Testis (tissue), 3 donors: ENCODE measurements around the gene CEP83. TPM values are rescaled to one million over a fixed set of nuclear protein-coding genes. Genes with fewer than 3 reads are reported as not detected.
"Not testable (repeated sequence)": the region's sequence is repeated elsewhere in the genome, so short reads cannot be mapped to it uniquely, and the experiment has no call there.

Source experiments
- DNase-seq: peaks from one replicate; pipeline ENCODE4 v3.0.0-alpha.2; 2019
- H3K27ac ChIP-seq, 2 donors: fragments of 200-600 bp; sonication (generic); one replicate each; pipeline ENCODE4 v1.5.1; 2019
- H3K27me3 ChIP-seq: fragments of 200-600 bp; sonication (generic); one replicate; pipeline ENCODE4 v1.5.1; 2019
- H3K36me3 ChIP-seq: fragments of 200-600 bp; sonication (generic); one replicate; pipeline ENCODE4 v1.5.1; 2017; ENCODE audit warnings: low read depth; ENCODE audit errors: missing control alignments
- H3K4me1 ChIP-seq: fragments of 200-600 bp; sonication (generic); one replicate; pipeline ENCODE4 v1.5.1; 2019
- H3K4me3 ChIP-seq, 2 donors: fragments of 200-600 bp; sonication (generic); one replicate each; pipeline ENCODE4 v1.5.1; 2017 to 2019
- H3K9me3 ChIP-seq: fragments of 200-600 bp; sonication (generic); one replicate; pipeline ENCODE4 v1.5.1; 2017
- CTCF ChIP-seq, 3 experiments: fragments of 450-650 bp in 2 of 3; fragments of 200-600 bp in 1 of 3; sonication (generic) in 1 of 3; IDR thresholded peaks; one replicate each; pipeline ENCODE4 v1.5.1; 2016 to 2019; ENCODE audit warnings: antibody characterized with exemption in 3 of 3, mild to moderate bottlenecking in 2 of 3, moderate library complexity in 1 of 3
- POLR2A ChIP-seq: fragments of 450-650 bp; IDR thresholded peaks from one replicate; pipeline ENCODE4 v1.6.1; 2017; ENCODE audit warnings: antibody characterized with exemption, mild to moderate bottlenecking, moderate library complexity
- WGBS, 2 donors: methylation state at CpG; one replicate each; pipeline ENCODE4 v1.1.5; 2018; 5-methylcytosine and 5-hydroxymethylcytosine counted together
- intact Hi-C: fragments of 100-400 bp; cut with DNase I; formaldehyde crosslinking; loops from one replicate; pipeline ENCODE4 v1.15.1; 2023; ENCODE audit warnings: low total_unique reads
- polyA plus RNA-seq: library from polyadenylated mRNA; stranded (reverse); fragments of 350-450 nt; fragmentation: Illumina TruSeq; extraction: RNeasy Lipid Tissue Mini Kit (QIAGEN cat#74804); gene quantifications from one replicate; pipeline ENCODE4 v1.2.3, GENCODE V29; 2014; ENCODE audit warnings: low read depth, low replicate concordance; ENCODE audit not compliant: insufficient read depth
- total RNA-seq, 2 donors: library from RNA; depleted of rRNA; stranded (reverse); fragments of >200 nt; gene quantifications; one replicate each; pipeline ENCODE4 v1.2.3, GENCODE V29; 2016

CEP83 gene
- total and polyA plus RNA-seq, 3 donors from 2014 or later: 17.9 to 64.1 (median 48.4) TPM

GRCh38 chr12:94460616-94460959, 921 bp upstream of the CEP83 start:
- H3K9me3 ChIP-seq: no peaks in the 10 kb centered on the region
- peak overlapping the region; percentile 82 to 87 for H3K4me3 ChIP-seq
- H3K27me3 ChIP-seq: no peaks in the 10 kb centered on the region
- no peaks in the 10 kb centered on the region for H3K36me3 ChIP-seq
- DNase-seq: no peak
- H3K4me1 ChIP-seq: no peaks in the 10 kb centered on the region
- intact Hi-C loops: no loop called here
- peak overlapping the region; percentile 92 to 93 for H3K27ac ChIP-seq
- TF ChIP-seq POLR2A: no peak
- no peak for TF ChIP-seq CTCF (IDR thresholded peaks at IDR 0.05)
- WGBS, 2 donors: 8 to 10% methylated on average over 6 of the region's 6 CpGs

GRCh38 chr12:94458877-94459727, 565 bp downstream of the CEP83 start:
- intact Hi-C loops: loop anchor here (5.0 kb wide), 1 partner anchor 782 kb away; the partner anchor contains the start of gene CRADD
- 1% methylated on average over 19 to 22 of the region's 23 CpGs for WGBS, 2 donors
- no peak for DNase-seq
- TF ChIP-seq CTCF (IDR thresholded peaks at IDR 0.05) (no peak), POLR2A (no peak)
- H3K4me1 ChIP-seq: no peaks in the 10 kb centered on the region
- H3K27me3 ChIP-seq: no peaks in the 10 kb centered on the region
- H3K9me3 ChIP-seq: no peaks in the 10 kb centered on the region
- H3K36me3 ChIP-seq: no peaks in the 10 kb centered on the region
- peak overlapping the region; percentile 92 to 93 for H3K27ac ChIP-seq
- H3K4me3 ChIP-seq: peak overlapping the region; percentile 82 to 87

GRCh38 chr12:94457311-94457710, 2.4 kb downstream of the CEP83 start:
- Histone ChIP-seq H3K9me3 (no peaks in the 10 kb centered on the region), H3K36me3 (no peaks in the 10 kb centered on the region), H3K4me1 (no peaks in the 10 kb centered on the region), H3K27ac (no peak overlapping the region), H3K4me3 (no peak overlapping the region), H3K27me3 (no peaks in the 10 kb centered on the region)
- 84 to 86% methylated on average over 1 of the region's 1 CpG for WGBS, 2 donors
- intact Hi-C loops: loop anchor here (5.0 kb wide), 1 partner anchor 780 kb away; the partner anchor contains the start of gene CRADD
- TF ChIP-seq POLR2A (no peak), CTCF (IDR thresholded peaks at IDR 0.05) (no peak)
- no peak for DNase-seq

GRCh38 chr12:94454318-94454717, 5.3 kb downstream of the CEP83 start:
- H3K9me3 ChIP-seq, H3K27me3 ChIP-seq, H3K4me1 ChIP-seq, H3K4me3 ChIP-seq, H3K36me3 ChIP-seq, intact Hi-C loops, H3K27ac ChIP-seq: not testable (repeated sequence)
- DNase-seq: peak; percentile 31
- 90 to 97% methylated on average over 7 of the region's 7 CpGs for WGBS, 2 donors

GRCh38 chr12:94445662-94446061, 14.0 kb downstream of the CEP83 start:
- H3K4me3 ChIP-seq: no peak overlapping the region
- H3K36me3 ChIP-seq: no peaks in the 10 kb centered on the region
- H3K27me3 ChIP-seq: no peaks in the 10 kb centered on the region
- H3K9me3 ChIP-seq: no peaks in the 10 kb centered on the region
- intact Hi-C loops: no loop called here
- no peaks in the 10 kb centered on the region for H3K4me1 ChIP-seq
- TF ChIP-seq CTCF (IDR thresholded peaks at IDR 0.05) (no peak), POLR2A (no peak)
- WGBS, 2 donors: 87 to 92% methylated on average over 1 of the region's 1 CpG
- H3K27ac ChIP-seq: no peak overlapping the region
- DNase-seq: no peak
